ENCODE measurements around the gene TXNDC17. TPM values are rescaled to one million over a fixed set of nuclear protein-coding genes. Genes with fewer than 3 reads are reported as not detected.

Gene TXNDC17
- total RNA-seq, 1 donor from 2014 or later: 164 TPM

Small RNA genes within 50 kb of the gene (microRNA-seq; reads per million reads assigned to microRNA genes)
- gene MIR4520-1 (ENCODE audit: borderline number of aligned reads, borderline replicate concordance) (not detected), gene MIR4520-2 (ENCODE audit: borderline number of aligned reads, borderline replicate concordance) (not detected)

Small RNA genes within 50 kb of the gene (small RNA-seq; reads per million reads assigned to genes)
- gene MIR4520-1 (0.43 reads per million), gene RNA5SP435 (0.69 reads per million)

Other genes starting within 250 kb of the TXNDC17 start
- not detected for gene AIPL1, start 205.9 kb upstream of the TXNDC17 start, total RNA-seq
- 0.74 TPM for gene PIMREG, start 196.6 kb upstream of the TXNDC17 start, total RNA-seq
- gene PITPNM3, start 84.5 kb upstream of the TXNDC17 start, total RNA-seq: 8.6 TPM
- 14.5 TPM for gene KIAA0753, start 349 bp upstream of the TXNDC17 start, total RNA-seq
- 13.3 TPM for gene MED31, start 10.5 kb downstream of the TXNDC17 start, total RNA-seq
- gene C17orf100, start 10.7 kb downstream of the TXNDC17 start, total RNA-seq: 3.2 TPM
- 1.7 TPM for gene SLC13A5, start 72.3 kb downstream of the TXNDC17 start, total RNA-seq
- 43.0 TPM for gene XAF1, start 115.0 kb downstream of the TXNDC17 start, total RNA-seq
- gene FBXO39, start 135.2 kb downstream of the TXNDC17 start, total RNA-seq: not detected
- not detected for gene TEKT1, start 190.7 kb downstream of the TXNDC17 start, total RNA-seq